ENCODE measurements around the gene TP53RK.

TP53RK gene

GRCh38 chr20:46637427-46638133, 51.7 kb downstream of the TP53RK start:
- no peak for DNase-seq

- DNase-seq: no peak
These were observed 52.2 kb downstream of the TP53RK start for GRCh38 chr20:46637020-46637419.

GRCh38 chr20:46636514-46636913, 52.7 kb downstream of the TP53RK start:
- no peak for DNase-seq

- no peak for DNase-seq
These were observed 53.6 kb downstream of the TP53RK start for GRCh38 chr20:46635514-46636136.

GRCh38 chr20:46634528-46634927, 54.7 kb downstream of the TP53RK start:
- no peak for DNase-seq

All from femur (tissue), 1 donor.